HEK293 (cell line): ENCODE results near the gene ALOX5AP.

ENCODE experiments used
- PBX3 ChIP-seq: sonication (generic); formaldehyde crosslinking; IDR thresholded peaks from 2 replicates; pipeline ENCODE4 v1.8.1; 2022; ENCODE audit warnings: mild to moderate bottlenecking, moderate library complexity, missing genetic modification reagents
- YY1 ChIP-seq: fragments of 450-650 bp; formaldehyde crosslinking; IDR thresholded peaks from 2 replicates; pipeline ENCODE4 v1.5.1; 2018; ENCODE audit warnings: missing biosample characterization, missing genetic modification characterization
- ZBTB7A ChIP-seq: fragments of 450-650 bp; formaldehyde crosslinking; IDR thresholded peaks from 2 replicates; pipeline ENCODE4 v1.5.1; 2016; ENCODE audit warnings: low read depth, missing biosample characterization, missing genetic modification characterization
- ZNF654 ChIP-seq: fragments of 450-650 bp; formaldehyde crosslinking; IDR thresholded peaks from 2 replicates; pipeline ENCODE4 v1.5.1; 2016; ENCODE audit warnings: low read depth, missing biosample characterization, missing genetic modification characterization

- TF ChIP-seq ZBTB7A (tag by site-specific recombination) (no peak), YY1 (no peak), ZNF654 (no peak), PBX3 (no peak)
Measured at GRCh38 chr13:30796132-30796572, 60.8 kb downstream of the ALOX5AP start.
